ENCODE data around the gene SNX1.

- TF ChIP-seq POLR2AphosphoS5 (IDR thresholded peaks at IDR 0.05; ENCODE audit: low read depth, low read length) (no peak), SIN3A (IDR thresholded peaks at IDR 0.05; ENCODE audit: borderline replicate concordance, insufficient read depth, low read length) (no peak), TAF1 (IDR thresholded peaks at IDR 0.05; ENCODE audit: borderline replicate concordance, insufficient read depth, low read length) (no peak)
These were observed 41.5 kb downstream of the SNX1 start for GRCh38 chr15:64137226-64137833.

Data from PFSK-1 (cell line).